Endodermal cell (in vitro differentiated cells): ENCODE measurements around the gene HECW1. TPM values are rescaled to one million over a fixed set of nuclear protein-coding genes. Genes with fewer than 3 reads are reported as not detected.

Experiments
- DNase-seq: peaks from one replicate; pipeline ENCODE4 v3.0.0-alpha.2; 2017
- H3K27ac ChIP-seq: 2 replicates; pipeline ENCODE4 v1.5.1; 2013; ENCODE audit warnings: mild to moderate bottlenecking, low read depth, low read length, moderate library complexity
- H3K27me3 ChIP-seq: 2 replicates; pipeline ENCODE4 v1.6.1; 2013; ENCODE audit warnings: mild to moderate bottlenecking, low read length, moderate library complexity; ENCODE audit not compliant: insufficient read depth, control insufficient read depth, poor library complexity, severe bottlenecking
- H3K36me3 ChIP-seq: 2 replicates; pipeline ENCODE4 v1.7.0; 2013; ENCODE audit warnings: mild to moderate bottlenecking, low read length, moderate library complexity; ENCODE audit not compliant: control insufficient read depth, insufficient read depth
- H3K4me1 ChIP-seq: one replicate; pipeline ENCODE4 v1.7.0; 2013; ENCODE audit warnings: low read length; ENCODE audit not compliant: control insufficient read depth, insufficient read depth
- H3K4me3 ChIP-seq: 2 replicates; pipeline ENCODE4 v1.5.1; 2013; ENCODE audit warnings: mild to moderate bottlenecking, low read length, moderate library complexity
- H3K9ac ChIP-seq: 2 replicates; pipeline ENCODE4 v1.6.1; 2013; ENCODE audit warnings: mild to moderate bottlenecking, low read length, moderate library complexity; ENCODE audit not compliant: poor library complexity, severe bottlenecking; ENCODE audit errors: extremely low read depth
- H3K9me3 ChIP-seq: 2 replicates; pipeline ENCODE4 v1.6.1; 2013; ENCODE audit warnings: mild to moderate bottlenecking, low read length, moderate library complexity; ENCODE audit not compliant: control insufficient read depth
- H3K27ac Mint-ChIP-seq: 2 replicates; pipeline ENCODE4 v1.8.0; 2020; ENCODE audit warnings: mixed read lengths
- H3K27me3 Mint-ChIP-seq: 2 replicates; pipeline ENCODE4 v1.8.0; 2021; ENCODE audit warnings: mild to moderate bottlenecking, mixed read lengths; ENCODE audit not compliant: insufficient read depth
- H3K36me3 Mint-ChIP-seq: 2 replicates; pipeline ENCODE4 v1.8.0; 2020; ENCODE audit warnings: low read depth, mixed read lengths
- H3K4me1 Mint-ChIP-seq: 2 replicates; pipeline ENCODE4 v1.8.0; 2020; ENCODE audit warnings: mixed read lengths
- H3K4me3 Mint-ChIP-seq: 2 replicates; pipeline ENCODE4 v1.8.0; 2020; ENCODE audit warnings: mild to moderate bottlenecking, moderate library complexity, mixed read lengths
- H3K9me3 Mint-ChIP-seq: 2 replicates; pipeline ENCODE4 v1.8.0; 2020; ENCODE audit warnings: mild to moderate bottlenecking, mixed read lengths
- WGBS, 2 experiments: methylation state at CpG; one replicate each; pipeline versions ENCODE4 v1.1.5 to v1.1.7; 2013; ENCODE audit warnings: missing lambda C conversion rate in 2 of 2, mixed read lengths in 1 of 2; ENCODE audit not compliant: insufficient coverage in 1 of 2, insufficient read length in 1 of 2; 5-methylcytosine and 5-hydroxymethylcytosine counted together
- total RNA-seq, 2 donors: library from RNA; stranded (reverse); fragmentation: NEBNext Ultra II Directional in 1 of 2; extraction: Animal tissue kit (Norgen Biotek cat#: 25700) in 1 of 2; gene quantifications; 2 replicates in 1 of 2; 3 replicates in 1 of 2; pipeline ENCODE4 v1.2.1, GENCODE V29; 2021
- TF ChIP-seq, protein P1 (sequence below): fragments of 200-600 bp; sonication (generic); conservative IDR thresholded peaks from 2 replicates; pipeline ENCODE4 v1.5.0; 2021; ENCODE audit warnings: antibody characterized with exemption, mild to moderate bottlenecking

HECW1 gene
- total RNA-seq, 2 donors from 2014 or later, result 4.6 to 12.0 TPM

DNA sequence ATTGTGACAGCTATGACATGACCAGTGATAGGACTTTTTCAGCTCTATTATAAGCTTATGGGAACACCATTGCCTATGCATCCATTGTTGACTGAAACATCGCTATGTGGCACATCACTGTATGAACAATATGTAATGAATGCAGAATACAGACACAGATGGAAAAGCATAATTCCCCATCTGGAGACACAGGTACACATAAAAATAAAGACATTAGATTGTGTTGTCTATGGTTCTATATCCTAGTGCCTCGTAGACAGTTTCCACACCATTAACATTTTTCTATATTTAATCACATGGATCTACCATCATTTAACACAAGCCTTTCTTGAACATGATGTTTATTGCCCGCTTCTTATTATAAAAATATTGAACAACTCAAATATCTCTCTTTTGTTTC lies 374.2 kb downstream of the HECW1 start:
- Histone ChIP-seq H3K9ac (no peak overlapping the region), H3K4me3 (no peak overlapping the region), H3K27ac (no peak overlapping the region), H3K4me1 (peaks cover 7% of the 10 kb centered on the region), H3K9me3 (no peaks in the 10 kb centered on the region), H3K36me3 (no peaks in the 10 kb centered on the region), H3K27me3 (no peaks in the 10 kb centered on the region)
- Mint-ChIP-seq H3K9me3 (no peaks in the 10 kb centered on the region), H3K36me3 (no peaks in the 10 kb centered on the region), H3K4me3 (no peak overlapping the region), H3K4me1 (peaks cover 33% of the 10 kb centered on the region), H3K27ac (no peak overlapping the region), H3K27me3 (peaks cover 2% of the 10 kb centered on the region)
- TF ChIP-seq, protein P1, sequence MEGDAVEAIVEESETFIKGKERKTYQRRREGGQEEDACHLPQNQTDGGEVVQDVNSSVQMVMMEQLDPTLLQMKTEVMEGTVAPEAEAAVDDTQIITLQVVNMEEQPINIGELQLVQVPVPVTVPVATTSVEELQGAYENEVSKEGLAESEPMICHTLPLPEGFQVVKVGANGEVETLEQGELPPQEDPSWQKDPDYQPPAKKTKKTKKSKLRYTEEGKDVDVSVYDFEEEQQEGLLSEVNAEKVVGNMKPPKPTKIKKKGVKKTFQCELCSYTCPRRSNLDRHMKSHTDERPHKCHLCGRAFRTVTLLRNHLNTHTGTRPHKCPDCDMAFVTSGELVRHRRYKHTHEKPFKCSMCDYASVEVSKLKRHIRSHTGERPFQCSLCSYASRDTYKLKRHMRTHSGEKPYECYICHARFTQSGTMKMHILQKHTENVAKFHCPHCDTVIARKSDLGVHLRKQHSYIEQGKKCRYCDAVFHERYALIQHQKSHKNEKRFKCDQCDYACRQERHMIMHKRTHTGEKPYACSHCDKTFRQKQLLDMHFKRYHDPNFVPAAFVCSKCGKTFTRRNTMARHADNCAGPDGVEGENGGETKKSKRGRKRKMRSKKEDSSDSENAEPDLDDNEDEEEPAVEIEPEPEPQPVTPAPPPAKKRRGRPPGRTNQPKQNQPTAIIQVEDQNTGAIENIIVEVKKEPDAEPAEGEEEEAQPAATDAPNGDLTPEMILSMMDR, result no peak
- no peak for DNase-seq
- WGBS, 2 experiments, result 91 to 94% methylated on average over 3 of the region's 3 CpGs

DNA sequence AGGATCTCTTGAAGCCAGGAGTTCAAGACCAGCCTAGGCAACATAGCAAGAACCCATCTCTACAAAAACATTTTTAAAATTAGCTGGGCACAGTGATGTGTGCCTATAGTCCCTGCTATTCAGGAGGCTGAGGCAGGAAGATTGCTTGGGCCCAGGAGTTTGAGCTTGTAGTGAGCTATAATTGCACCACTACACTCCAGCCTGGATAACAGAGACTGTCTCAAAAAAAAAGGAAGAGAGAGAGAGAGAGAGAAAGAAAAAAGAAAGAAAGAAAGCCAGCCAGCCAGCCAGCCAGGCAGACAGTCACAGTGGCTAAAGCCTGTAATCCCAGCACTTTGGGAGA lies 375.3 kb downstream of the HECW1 start:
- no peaks in the 10 kb centered on the region for H3K27me3 ChIP-seq
- no peak overlapping the region for H3K27ac Mint-ChIP-seq
- H3K9ac ChIP-seq, result no peak overlapping the region
- no peak overlapping the region for H3K4me3 Mint-ChIP-seq
- H3K4me1 ChIP-seq, result peaks cover 7% of the 10 kb centered on the region
- H3K4me3 ChIP-seq, result no peak overlapping the region
- TF ChIP-seq, protein P1, result no peak
- H3K9me3 ChIP-seq, result no peaks in the 10 kb centered on the region
- H3K27ac ChIP-seq, result no peak overlapping the region
- H3K9me3 Mint-ChIP-seq, result no peaks in the 10 kb centered on the region
- no peaks in the 10 kb centered on the region for H3K27me3 Mint-ChIP-seq
- DNase-seq, result no peak
- H3K36me3 Mint-ChIP-seq, result no peaks in the 10 kb centered on the region
- no peaks in the 10 kb centered on the region for H3K36me3 ChIP-seq
- peaks cover 33% of the 10 kb centered on the region for H3K4me1 Mint-ChIP-seq

- Histone ChIP-seq H3K36me3 (no peaks in the 10 kb centered on the region), H3K27me3 (no peaks in the 10 kb centered on the region), H3K4me3 (no peak overlapping the region), H3K9ac (no peak overlapping the region), H3K4me1 (peaks cover 7% of the 10 kb centered on the region), H3K27ac (no peak overlapping the region), H3K9me3 (no peaks in the 10 kb centered on the region)
- Mint-ChIP-seq H3K27ac (no peak overlapping the region), H3K4me1 (peaks cover 26% of the 10 kb centered on the region), H3K36me3 (no peaks in the 10 kb centered on the region), H3K9me3 (no peaks in the 10 kb centered on the region), H3K4me3 (no peak overlapping the region), H3K27me3 (no peaks in the 10 kb centered on the region)
- DNase-seq, result no peak
- WGBS, 2 experiments, result 94% methylated on average over 1 of the region's 1 CpG; no CpG with 5 or more reads in 1 of the 2 experiments
- TF ChIP-seq, protein P1, result no peak
These were observed 376.8 kb downstream of the HECW1 start for GRCh38 chr7:43489257-43489656.
